ENCODE data around the gene UGT1A10. TPM values are rescaled to one million over a fixed set of nuclear protein-coding genes. Genes with fewer than 3 reads are reported as not detected.

The UGT1A10 gene
- total and polyA plus RNA-seq, 2 donors (not counting 1 experiment from before 2014, with no cell fraction given), result not detected

DNA sequence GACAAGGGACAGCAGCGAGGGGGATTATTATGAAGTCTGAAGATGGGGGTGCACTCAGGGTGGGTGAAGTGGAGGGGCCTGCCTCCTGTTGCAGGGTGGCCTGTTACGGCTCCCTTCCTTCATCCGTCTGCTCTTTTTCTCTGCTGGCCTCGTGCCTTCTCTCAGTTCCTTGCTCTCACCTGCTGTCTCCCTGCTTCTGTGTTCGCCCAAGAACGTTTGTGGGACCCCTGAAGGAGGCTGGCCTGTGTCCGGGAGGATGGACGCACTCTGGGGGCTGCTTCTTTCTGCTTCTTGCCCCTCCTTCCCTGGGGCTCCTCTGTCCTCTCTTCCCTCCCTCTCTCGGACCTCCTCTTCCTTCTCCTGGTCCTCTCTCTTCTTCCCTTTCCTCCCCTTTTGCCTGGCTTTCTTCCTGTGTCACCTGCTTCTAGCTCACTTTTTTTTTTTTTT, 155.7 kb downstream of the UGT1A10 start:
- TF ChIP-seq, protein P1, sequence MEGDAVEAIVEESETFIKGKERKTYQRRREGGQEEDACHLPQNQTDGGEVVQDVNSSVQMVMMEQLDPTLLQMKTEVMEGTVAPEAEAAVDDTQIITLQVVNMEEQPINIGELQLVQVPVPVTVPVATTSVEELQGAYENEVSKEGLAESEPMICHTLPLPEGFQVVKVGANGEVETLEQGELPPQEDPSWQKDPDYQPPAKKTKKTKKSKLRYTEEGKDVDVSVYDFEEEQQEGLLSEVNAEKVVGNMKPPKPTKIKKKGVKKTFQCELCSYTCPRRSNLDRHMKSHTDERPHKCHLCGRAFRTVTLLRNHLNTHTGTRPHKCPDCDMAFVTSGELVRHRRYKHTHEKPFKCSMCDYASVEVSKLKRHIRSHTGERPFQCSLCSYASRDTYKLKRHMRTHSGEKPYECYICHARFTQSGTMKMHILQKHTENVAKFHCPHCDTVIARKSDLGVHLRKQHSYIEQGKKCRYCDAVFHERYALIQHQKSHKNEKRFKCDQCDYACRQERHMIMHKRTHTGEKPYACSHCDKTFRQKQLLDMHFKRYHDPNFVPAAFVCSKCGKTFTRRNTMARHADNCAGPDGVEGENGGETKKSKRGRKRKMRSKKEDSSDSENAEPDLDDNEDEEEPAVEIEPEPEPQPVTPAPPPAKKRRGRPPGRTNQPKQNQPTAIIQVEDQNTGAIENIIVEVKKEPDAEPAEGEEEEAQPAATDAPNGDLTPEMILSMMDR (IDR thresholded peaks at IDR 0.05), result no peak
- TF ChIP-seq EZH2 (IDR thresholded peaks at IDR 0.05; ENCODE audit: borderline replicate concordance, insufficient read depth, low read depth, low read length, poor library complexity, severe bottlenecking), result no peak
- H3K9me3 Mint-ChIP-seq (ENCODE audit: insufficient read depth), result peaks cover 2% of the 10 kb centered on the region
- ChIA-PET CTCF (no interaction called here), POLR2A (no interaction called here)
- Histone ChIP-seq H3K9ac (ENCODE audit: low read length) (no peak overlapping the region), H3K79me2 (ENCODE audit: control insufficient read depth, insufficient read depth, low read length) (no peaks in the 10 kb centered on the region), H3K4me1 (ENCODE audit: control insufficient read depth in 2 of 2, insufficient read depth in 2 of 2, low read length in 2 of 2) (no peaks in the 10 kb centered on the region), H4K20me1 (ENCODE audit: control insufficient read depth, insufficient read depth, low read length, poor library complexity, severe bottlenecking) (no peaks in the 10 kb centered on the region), H3K36me3 (replicated peaks in 1 of 2; ENCODE audit: control extremely low read depth in 1 of 2, control insufficient read depth in 1 of 2, extremely low read depth in 1 of 2, insufficient read depth in 2 of 2, low read length in 1 of 2) (no peaks in the 10 kb centered on the region), H3K27me3 (replicated peaks in 1 of 4; ENCODE audit: control extremely low read depth in 1 of 4, control insufficient read depth in 3 of 4, insufficient read depth in 4 of 4, low read length in 3 of 4) (no peaks in the 10 kb centered on the region), H3K9me3 (ENCODE audit: control extremely low read depth in 1 of 3, control insufficient read depth in 2 of 3, insufficient read depth in 1 of 3, low read length in 2 of 3) (peaks cover 0 to 8% (median 0%) of the 10 kb centered on the region in 3 donors), H3K27ac (ENCODE audit: low read length in 2 of 2) (no peak overlapping the region), H3K4me2 (replicated peaks; ENCODE audit: low read depth, low read length, poor library complexity, severe bottlenecking) (no peak overlapping the region), H2AFZ (ENCODE audit: insufficient read depth, low read depth, low read length, poor library complexity, severe bottlenecking) (no peak overlapping the region), H3K4me3 (ENCODE audit: control extremely low read depth in 1 of 5, extremely low read depth in 1 of 5, insufficient read depth in 1 of 5, low read depth in 2 of 5, low read length in 4 of 5) (no peak overlapping the region)
- peaks cover 6% of the 10 kb centered on the region for H3K27me3 Mint-ChIP-seq
- ATAC-seq (ENCODE audit: low read depth) (no peak), DNase-seq (no peak)
- no peaks in the 10 kb centered on the region for H3K4me1 Mint-ChIP-seq
- 78% methylated on average over 9 of the region's 9 CpGs for WGBS (ENCODE audit: insufficient coverage)
- H3K4me3 Mint-ChIP-seq, result no peak overlapping the region
- intact Hi-C loops (cut with micrococcal nuclease), result no loop called here
- no peak overlapping the region for H3K27ac Mint-ChIP-seq

GRCh38 chr2:233792720-233793119, 156.5 kb downstream of the UGT1A10 start:
- Mint-ChIP-seq H3K27ac (no peak overlapping the region), H3K9me3 (ENCODE audit: insufficient read depth) (peaks cover 2% of the 10 kb centered on the region), H3K27me3 (peaks cover 6% of the 10 kb centered on the region), H3K4me3 (no peak overlapping the region), H3K4me1 (no peaks in the 10 kb centered on the region)
- no peaks in the 10 kb centered on the region for H3K79me2 ChIP-seq (ENCODE audit: control insufficient read depth, insufficient read depth, low read length)
- WGBS (ENCODE audit: insufficient coverage), result 95% methylated on average over 6 of the region's 7 CpGs
- H3K27me3 ChIP-seq (replicated peaks in 1 of 4; ENCODE audit: control extremely low read depth in 1 of 4, control insufficient read depth in 3 of 4, insufficient read depth in 4 of 4, low read length in 3 of 4), result no peaks in the 10 kb centered on the region
- H3K9me3 ChIP-seq (ENCODE audit: control extremely low read depth in 1 of 3, control insufficient read depth in 2 of 3, insufficient read depth in 1 of 3, low read length in 2 of 3), result peaks cover 0 to 8% (median 0%) of the 10 kb centered on the region in 3 donors
- no peak overlapping the region for H3K9ac ChIP-seq (ENCODE audit: low read length)
- ChIA-PET CTCF (no interaction called here), POLR2A (no interaction called here)
- DNase-seq, result no peak
- H3K4me2 ChIP-seq (replicated peaks; ENCODE audit: low read depth, low read length, poor library complexity, severe bottlenecking), result no peak overlapping the region
- no peak overlapping the region for H3K4me3 ChIP-seq (ENCODE audit: control extremely low read depth in 1 of 5, extremely low read depth in 1 of 5, insufficient read depth in 1 of 5, low read depth in 2 of 5, low read length in 4 of 5)
- H3K27ac ChIP-seq (ENCODE audit: low read length in 2 of 2), result no peak overlapping the region
- intact Hi-C loops (cut with micrococcal nuclease), result no loop called here
- ATAC-seq (ENCODE audit: low read depth), result no peak
- H3K36me3 ChIP-seq (replicated peaks in 1 of 2; ENCODE audit: control extremely low read depth in 1 of 2, control insufficient read depth in 1 of 2, extremely low read depth in 1 of 2, insufficient read depth in 2 of 2, low read length in 1 of 2), result no peaks in the 10 kb centered on the region
- no peak overlapping the region for H2AFZ ChIP-seq (ENCODE audit: insufficient read depth, low read depth, low read length, poor library complexity, severe bottlenecking)
- no peaks in the 10 kb centered on the region for H4K20me1 ChIP-seq (ENCODE audit: control insufficient read depth, insufficient read depth, low read length, poor library complexity, severe bottlenecking)
- TF ChIP-seq EZH2 (IDR thresholded peaks at IDR 0.05; ENCODE audit: borderline replicate concordance, insufficient read depth, low read depth, low read length, poor library complexity, severe bottlenecking), result no peak
- TF ChIP-seq, protein P1 (IDR thresholded peaks at IDR 0.05), result no peak
- H3K4me1 ChIP-seq (ENCODE audit: control insufficient read depth in 2 of 2, insufficient read depth in 2 of 2, low read length in 2 of 2), result no peaks in the 10 kb centered on the region
